Esophagus squamous epithelium (tissue), 5 donors: ENCODE results near the gene SULT1C3. TPM values are rescaled to one million over a fixed set of nuclear protein-coding genes. Genes with fewer than 3 reads are reported as not detected.

Experiments used
- DNase-seq: peaks from one replicate; lab custom pipeline; 2025; lab: John Stamatoyannopoulos, UW
- H3K27ac ChIP-seq, 4 donors: fragments of 200-600 bp; sonication (generic); one replicate each; pipeline ENCODE4 v1.5.1; 2016 to 2019; ENCODE audit warnings: mild to moderate bottlenecking in 1 of 4
- H3K27me3 ChIP-seq, 4 donors: fragments of 200-600 bp; sonication (generic); 1 replicate in 3 of 4; 2 replicates in 1 of 4; pipeline versions ENCODE4 v1.5.1 to v1.6.0; 2017 to 2021; ENCODE audit warnings: antibody characterized with exemption in 1 of 4
- H3K36me3 ChIP-seq, 3 donors: fragments of 200-600 bp; sonication (generic); one replicate each; pipeline ENCODE4 v1.5.1; 2016 to 2019
- H3K4me1 ChIP-seq, 3 donors: fragments of 200-600 bp; sonication (generic); one replicate each; pipeline ENCODE4 v1.5.1; 2017 to 2019
- H3K4me3 ChIP-seq, 4 donors: fragments of 200-600 bp; sonication (generic); 1 replicate in 3 of 4; 2 replicates in 1 of 4; pipeline ENCODE4 v1.5.1; 2016 to 2019; ENCODE audit warnings: mild to moderate bottlenecking in 2 of 4, moderate library complexity in 1 of 4
- H3K9me3 ChIP-seq, 3 donors: fragments of 200-600 bp; sonication (generic); one replicate each; pipeline ENCODE4 v1.5.1; 2016 to 2019
- POLR2A ChIP-seq, 4 donors: fragments of 450-650 bp; IDR thresholded peaks; one replicate each; pipeline ENCODE4 v1.6.1; 2017; ENCODE audit warnings: antibody characterized with exemption in 4 of 4, mild to moderate bottlenecking in 4 of 4, moderate library complexity in 3 of 4
- WGBS, 2 donors: methylation state at CpG; one replicate each; pipeline ENCODE4 v1.1.5; 2018; 5-methylcytosine and 5-hydroxymethylcytosine counted together
- intact Hi-C: fragments of 100-400 bp; cut with DNase I; formaldehyde crosslinking; loops from one replicate; pipeline ENCODE4 v1.15.0; 2022
- total RNA-seq, 4 donors: library from RNA; depleted of rRNA; stranded (reverse); fragments of >200 nt; gene quantifications; one replicate each; pipeline ENCODE4 v1.1.0, GENCODE V29; 2016
- TF ChIP-seq, protein P1 (sequence below), 6 experiments: fragments of 450-650 bp in 4 of 6; fragments of 200-600 bp in 2 of 6; sonication (generic) in 2 of 6; IDR thresholded peaks; one replicate each; pipeline ENCODE4 v1.5.1; 2016 to 2019; ENCODE audit warnings: antibody characterized with exemption in 6 of 6, mild to moderate bottlenecking in 4 of 6, moderate library complexity in 4 of 6
- donor health status: DM: yes; HTN: yes; CAD: no.

SULT1C3 gene
- total RNA-seq, 4 donors from 2014 or later = not detected

DNA sequence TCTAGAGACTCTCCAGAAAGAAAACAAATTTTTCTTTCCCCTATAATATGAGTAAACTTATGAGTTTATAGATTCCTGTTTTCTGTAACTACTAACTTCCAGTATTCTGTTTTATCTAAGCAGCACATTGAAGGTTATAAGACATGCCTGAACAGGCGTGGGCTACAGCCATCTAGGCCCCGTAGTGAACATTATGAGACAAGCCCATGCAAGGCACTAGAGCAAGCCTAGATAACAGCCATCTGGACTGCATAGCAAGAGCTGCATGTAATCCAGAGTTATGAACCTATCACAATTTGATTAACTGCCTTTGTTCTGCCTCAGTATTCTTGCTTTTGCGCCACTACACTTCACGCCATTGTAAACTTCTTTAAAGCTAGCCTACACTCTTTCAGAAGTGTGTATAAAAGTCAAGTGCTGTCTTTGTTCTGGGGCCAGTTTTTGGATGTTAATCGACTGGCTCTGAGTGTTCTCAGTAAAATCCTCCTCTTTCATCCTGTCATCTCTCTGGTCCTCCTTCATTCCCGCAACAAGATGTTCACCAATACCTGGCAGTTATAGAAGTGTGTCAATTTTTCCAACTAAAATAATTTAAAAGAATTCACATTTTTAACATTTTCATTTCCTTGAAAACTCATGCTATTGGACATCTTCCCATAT is 3.0 kb upstream of the SULT1C3 start:
- DNase-seq = no peak
- Histone ChIP-seq H3K9me3 (peaks cover 0 to 15% (median 9%) of the 10 kb centered on the region in 3 donors), H3K36me3 (no peaks in the 10 kb centered on the region), H3K27me3 (no peaks in the 10 kb centered on the region), H3K27ac (no peak overlapping the region), H3K4me1 (peaks cover 0 to 4% (median 0%) of the 10 kb centered on the region in 3 donors), H3K4me3 (no peak overlapping the region)
- WGBS, 2 donors = 42 to 61% methylated on average over 5 to 6 of the region's 6 CpGs
- TF ChIP-seq, protein P1, sequence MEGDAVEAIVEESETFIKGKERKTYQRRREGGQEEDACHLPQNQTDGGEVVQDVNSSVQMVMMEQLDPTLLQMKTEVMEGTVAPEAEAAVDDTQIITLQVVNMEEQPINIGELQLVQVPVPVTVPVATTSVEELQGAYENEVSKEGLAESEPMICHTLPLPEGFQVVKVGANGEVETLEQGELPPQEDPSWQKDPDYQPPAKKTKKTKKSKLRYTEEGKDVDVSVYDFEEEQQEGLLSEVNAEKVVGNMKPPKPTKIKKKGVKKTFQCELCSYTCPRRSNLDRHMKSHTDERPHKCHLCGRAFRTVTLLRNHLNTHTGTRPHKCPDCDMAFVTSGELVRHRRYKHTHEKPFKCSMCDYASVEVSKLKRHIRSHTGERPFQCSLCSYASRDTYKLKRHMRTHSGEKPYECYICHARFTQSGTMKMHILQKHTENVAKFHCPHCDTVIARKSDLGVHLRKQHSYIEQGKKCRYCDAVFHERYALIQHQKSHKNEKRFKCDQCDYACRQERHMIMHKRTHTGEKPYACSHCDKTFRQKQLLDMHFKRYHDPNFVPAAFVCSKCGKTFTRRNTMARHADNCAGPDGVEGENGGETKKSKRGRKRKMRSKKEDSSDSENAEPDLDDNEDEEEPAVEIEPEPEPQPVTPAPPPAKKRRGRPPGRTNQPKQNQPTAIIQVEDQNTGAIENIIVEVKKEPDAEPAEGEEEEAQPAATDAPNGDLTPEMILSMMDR (IDR thresholded peaks at IDR 0.05) = no peak
- TF ChIP-seq POLR2A (IDR thresholded peaks at IDR 0.05) = no peak
- intact Hi-C loops = no loop called here

DNA sequence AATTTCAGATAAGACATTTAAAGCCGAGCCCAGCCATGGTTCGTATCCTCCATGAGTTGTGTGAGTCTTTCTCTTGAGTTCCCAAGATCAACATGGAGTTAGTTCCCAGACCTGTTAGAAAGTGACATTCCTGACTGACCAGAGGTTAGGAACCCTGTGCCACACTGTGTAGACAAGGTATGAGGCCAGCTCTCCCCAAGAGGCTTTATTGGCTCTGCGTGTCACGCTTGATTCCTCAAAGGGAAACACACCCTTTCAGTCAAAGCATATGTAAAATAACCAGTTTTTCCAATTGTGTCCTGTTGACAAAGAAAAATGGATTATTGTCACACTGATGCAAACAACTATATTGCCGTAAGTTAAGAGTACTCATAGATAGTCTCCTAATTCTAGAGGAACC is 1.2 kb downstream of the SULT1C3 start:
- no peak overlapping the region for H3K4me3 ChIP-seq
- H3K36me3 ChIP-seq = no peaks in the 10 kb centered on the region
- peak overlapping the region in 1 of 4 donors; percentile 45 for H3K27ac ChIP-seq
- TF ChIP-seq, protein P1 (IDR thresholded peaks at IDR 0.05) = no peak
- no peak for TF ChIP-seq POLR2A (IDR thresholded peaks at IDR 0.05)
- peaks cover 0 to 21% (median 9%) of the 10 kb centered on the region in 3 donors for H3K9me3 ChIP-seq
- H3K27me3 ChIP-seq = no peaks in the 10 kb centered on the region
- DNase-seq = no peak
- 74% methylated on average over 5 of the region's 5 CpGs for WGBS, 2 donors
- peaks cover 0 to 25% (median 0%) of the 10 kb centered on the region in 3 donors for H3K4me1 ChIP-seq
- intact Hi-C loops = no loop called here

DNA sequence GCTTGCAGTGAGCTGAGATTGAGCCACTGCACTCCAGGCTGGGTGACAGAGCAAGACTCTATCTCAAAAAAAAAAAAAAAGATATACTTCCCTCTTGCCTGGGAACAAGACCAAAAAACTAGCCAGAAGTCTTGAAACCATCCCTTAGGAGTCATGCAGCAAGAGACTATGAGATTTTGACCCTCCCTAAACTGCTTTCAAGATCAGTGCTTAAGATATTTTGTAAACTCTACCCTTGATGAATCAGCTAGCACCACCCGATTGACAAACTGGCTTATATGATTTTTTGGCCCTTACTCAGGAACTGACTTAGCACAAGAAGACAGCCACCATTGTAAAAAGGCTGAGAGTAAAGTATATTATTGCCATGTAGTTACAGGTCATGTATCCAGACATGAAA is 3.8 kb downstream of the SULT1C3 start:
- 13 to 25% methylated on average over 1 of the region's 1 CpG for WGBS, 2 donors
- no peak for DNase-seq
- H3K4me1 ChIP-seq = peaks cover 0 to 25% (median 0%) of the 10 kb centered on the region in 3 donors

DNA sequence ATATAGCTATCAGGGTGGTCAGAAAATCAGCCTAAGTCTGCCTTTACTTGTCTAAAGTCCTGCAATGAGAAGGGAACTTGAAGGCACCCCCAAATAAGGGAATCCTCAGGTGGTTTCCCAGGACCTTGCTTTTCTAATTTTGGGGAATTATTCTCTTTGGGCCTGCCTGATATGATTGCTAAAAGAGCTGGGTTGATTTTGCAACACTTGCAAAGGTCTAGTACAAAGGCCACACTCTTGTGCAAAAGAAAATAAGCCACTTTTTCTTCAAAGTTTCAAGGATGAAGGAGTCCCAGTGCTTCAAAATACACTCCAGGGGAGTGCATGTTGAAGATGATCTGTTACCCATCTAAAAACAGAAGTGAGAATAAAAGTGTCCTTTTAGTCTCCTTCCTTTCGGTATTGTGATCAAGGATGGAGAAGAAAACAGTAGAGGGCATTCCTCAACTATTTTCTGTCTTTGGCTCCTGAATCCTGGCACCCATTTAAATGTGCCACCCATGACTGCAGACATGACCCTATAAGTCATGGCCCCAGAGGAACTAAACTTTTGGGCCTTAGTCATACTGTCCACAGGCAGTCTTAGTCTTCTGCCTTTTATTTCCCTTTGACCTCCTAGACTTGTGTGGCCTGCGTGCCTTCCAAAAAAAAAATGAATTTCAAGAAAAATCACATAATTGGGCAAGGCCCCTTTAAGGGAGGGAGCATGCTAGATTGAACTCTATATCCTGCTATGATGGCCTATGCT is 5.1 kb downstream of the SULT1C3 start:
- WGBS, 2 donors = 78 to 95% methylated on average over 2 of the region's 2 CpGs

More for the DNA sequence above, 3.8 kb downstream of the SULT1C3 start:
- intact Hi-C loops = no loop called here
- peak overlapping the region in 3 of 4 donors; percentile 61 to 68 (median 68) for H3K27ac ChIP-seq
- no peaks in the 10 kb centered on the region for H3K27me3 ChIP-seq
- TF ChIP-seq, protein P1 (IDR thresholded peaks at IDR 0.05) = no peak
- TF ChIP-seq POLR2A (IDR thresholded peaks at IDR 0.05) = no peak
- H3K4me3 ChIP-seq = no peak overlapping the region
- no peaks in the 10 kb centered on the region for H3K36me3 ChIP-seq
- H3K9me3 ChIP-seq = peaks cover 0 to 6% (median 0%) of the 10 kb centered on the region in 3 donors

More for the DNA sequence above, 5.1 kb downstream of the SULT1C3 start:
- intact Hi-C loops = no loop called here
- H3K4me3 ChIP-seq = no peak overlapping the region
- H3K27me3 ChIP-seq = no peaks in the 10 kb centered on the region
- TF ChIP-seq, protein P1 (IDR thresholded peaks at IDR 0.05) = no peak
- no peak for TF ChIP-seq POLR2A (IDR thresholded peaks at IDR 0.05)
- DNase-seq = no peak
- H3K27ac ChIP-seq = peak overlapping the region in 1 of 4 donors; percentile 68
- no peaks in the 10 kb centered on the region for H3K36me3 ChIP-seq
- peaks cover 0 to 6% (median 0%) of the 10 kb centered on the region in 3 donors for H3K9me3 ChIP-seq
- peaks cover 0 to 25% (median 0%) of the 10 kb centered on the region in 3 donors for H3K4me1 ChIP-seq
